HepG2 (cell line): ENCODE data around the gene CNPPD1. TPM values are rescaled to one million over a fixed set of nuclear protein-coding genes. Genes with fewer than 3 reads are reported as not detected.

ENCODE experiments used
- KAT8 ChIP-seq: IDR thresholded peaks from 2 replicates; pipeline ENCODE4 v1.6.1; 2016; ENCODE audit warnings: missing genetic modification reagents, missing compliant biosample characterization
- MTA1 ChIP-seq: sonication (generic); formaldehyde crosslinking; IDR thresholded peaks from 2 replicates; pipeline ENCODE4 v1.4.0; 2020; ENCODE audit warnings: missing genetic modification reagents, mild to moderate bottlenecking, borderline replicate concordance
- MYNN ChIP-seq: sonication (generic); formaldehyde crosslinking; IDR thresholded peaks from 2 replicates; pipeline ENCODE4 v1.4.0; 2020; ENCODE audit warnings: mild to moderate bottlenecking, low read depth, missing genetic modification reagents
- PHF21A ChIP-seq: sonication (generic); formaldehyde crosslinking; IDR thresholded peaks from 2 replicates; pipeline ENCODE4 v1.5.0; 2020; ENCODE audit warnings: mild to moderate bottlenecking, missing genetic modification reagents
- POLR2A ChIP-seq, 2 experiments: IDR thresholded peaks; 2 replicates each; pipeline ENCODE4 v1.6.1; 2011; ENCODE audit warnings: low read depth in 2 of 2, low read length in 2 of 2, mild to moderate bottlenecking in 1 of 2, moderate library complexity in 1 of 2; ENCODE audit not compliant: insufficient read depth in 1 of 2
- POLR2AphosphoS5 ChIP-seq: IDR thresholded peaks from 2 replicates; pipeline ENCODE4 v1.6.1; 2012; ENCODE audit warnings: low read depth, low read length
- RCOR2 ChIP-seq: IDR thresholded peaks from 2 replicates; pipeline ENCODE4 v1.6.1; 2016; ENCODE audit warnings: missing biosample characterization, missing genetic modification reagents
- RNF2 ChIP-seq: fragments of 450-650 bp; conservative IDR thresholded peaks from 2 replicates; pipeline ENCODE4 v1.6.1; 2016; ENCODE audit warnings: low read depth
- RNF219 ChIP-seq: sonication (generic); formaldehyde crosslinking; IDR thresholded peaks from 2 replicates; pipeline ENCODE4 v1.5.0; 2020; ENCODE audit warnings: mild to moderate bottlenecking, missing genetic modification reagents
- TAF1 ChIP-seq: sonication (generic); formaldehyde crosslinking; IDR thresholded peaks from 2 replicates; pipeline ENCODE4 v1.4.0; 2020; ENCODE audit warnings: missing genetic modification reagents
- ZNF496 ChIP-seq: sonication (generic); formaldehyde crosslinking; IDR thresholded peaks from 2 replicates; pipeline ENCODE4 v1.8.1; 2023; ENCODE audit warnings: mild to moderate bottlenecking, moderate library complexity, missing genetic modification reagents; ENCODE audit not compliant: insufficient replicate concordance
- ZNF556 ChIP-seq: sonication (generic); formaldehyde crosslinking; IDR thresholded peaks from 2 replicates; pipeline ENCODE4 v1.4.0; 2020; ENCODE audit warnings: mild to moderate bottlenecking, missing genetic modification reagents, borderline replicate concordance
- ZNF737 ChIP-seq: sonication (generic); formaldehyde crosslinking; IDR thresholded peaks from 2 replicates; pipeline ENCODE4 v1.5.0; 2020; ENCODE audit warnings: missing genetic modification reagents, mild to moderate bottlenecking, borderline replicate concordance
- ZNF777 ChIP-seq: sonication (generic); formaldehyde crosslinking; IDR thresholded peaks from 2 replicates; pipeline ENCODE4 v1.4.0; 2020; ENCODE audit warnings: missing genetic modification reagents
- ZNF800 ChIP-seq: sonication (generic); formaldehyde crosslinking; IDR thresholded peaks from 2 replicates; pipeline ENCODE4 v1.4.0; 2020; ENCODE audit warnings: missing genetic modification reagents
- polyA plus RNA-seq, 8 experiments: library from polyadenylated mRNA; depleted of rRNA in 3 of 8; stranded (reverse) in 7 of 8; unstranded in 1 of 8; fragments of >200 nt; fragmentation: Illumina TruSeq in 4 of 8; extraction: Trizol in 4 of 8; gene quantifications; 2 replicates each; pipeline versions ENCODE4 v1.2.1 to v1.2.3, GENCODE V29; 2011 to 2016; ENCODE audit warnings: low read depth in 4 of 8, missing spikeins in 1 of 8, mixed read lengths in 1 of 8; ENCODE audit not compliant: insufficient read depth in 1 of 8
- total RNA-seq, 5 experiments: library from RNA; depleted of rRNA; stranded (reverse); fragments of >200 nt; fragmentation: Illumina TruSeq; extraction: Trizol; gene quantifications; 2 replicates each; pipeline ENCODE4 v1.2.3, GENCODE V29; 2016; ENCODE audit warnings: low read depth in 1 of 5
- TF ChIP-seq, protein P1 (sequence below): sonication (generic); formaldehyde crosslinking; IDR thresholded peaks from 2 replicates; pipeline ENCODE4 v1.5.1; 2020; ENCODE audit warnings: mild to moderate bottlenecking, missing genetic modification reagents, borderline replicate concordance
- TF ChIP-seq, protein P2 (sequence below): sonication (generic); formaldehyde crosslinking; IDR thresholded peaks from 2 replicates; pipeline ENCODE4 v1.4.0; 2020; ENCODE audit warnings: missing genetic modification reagents

CNPPD1 gene
- total and polyA plus RNA-seq, 2 of the 13 experiments (the other 11 are each of a cell fraction or from before 2014, with no cell fraction given): 35.5 to 49.4 TPM

GRCh38 chr2:219207884-219208740, 31.4 kb upstream of the CNPPD1 start (continued):
- TF ChIP-seq, protein P1, sequence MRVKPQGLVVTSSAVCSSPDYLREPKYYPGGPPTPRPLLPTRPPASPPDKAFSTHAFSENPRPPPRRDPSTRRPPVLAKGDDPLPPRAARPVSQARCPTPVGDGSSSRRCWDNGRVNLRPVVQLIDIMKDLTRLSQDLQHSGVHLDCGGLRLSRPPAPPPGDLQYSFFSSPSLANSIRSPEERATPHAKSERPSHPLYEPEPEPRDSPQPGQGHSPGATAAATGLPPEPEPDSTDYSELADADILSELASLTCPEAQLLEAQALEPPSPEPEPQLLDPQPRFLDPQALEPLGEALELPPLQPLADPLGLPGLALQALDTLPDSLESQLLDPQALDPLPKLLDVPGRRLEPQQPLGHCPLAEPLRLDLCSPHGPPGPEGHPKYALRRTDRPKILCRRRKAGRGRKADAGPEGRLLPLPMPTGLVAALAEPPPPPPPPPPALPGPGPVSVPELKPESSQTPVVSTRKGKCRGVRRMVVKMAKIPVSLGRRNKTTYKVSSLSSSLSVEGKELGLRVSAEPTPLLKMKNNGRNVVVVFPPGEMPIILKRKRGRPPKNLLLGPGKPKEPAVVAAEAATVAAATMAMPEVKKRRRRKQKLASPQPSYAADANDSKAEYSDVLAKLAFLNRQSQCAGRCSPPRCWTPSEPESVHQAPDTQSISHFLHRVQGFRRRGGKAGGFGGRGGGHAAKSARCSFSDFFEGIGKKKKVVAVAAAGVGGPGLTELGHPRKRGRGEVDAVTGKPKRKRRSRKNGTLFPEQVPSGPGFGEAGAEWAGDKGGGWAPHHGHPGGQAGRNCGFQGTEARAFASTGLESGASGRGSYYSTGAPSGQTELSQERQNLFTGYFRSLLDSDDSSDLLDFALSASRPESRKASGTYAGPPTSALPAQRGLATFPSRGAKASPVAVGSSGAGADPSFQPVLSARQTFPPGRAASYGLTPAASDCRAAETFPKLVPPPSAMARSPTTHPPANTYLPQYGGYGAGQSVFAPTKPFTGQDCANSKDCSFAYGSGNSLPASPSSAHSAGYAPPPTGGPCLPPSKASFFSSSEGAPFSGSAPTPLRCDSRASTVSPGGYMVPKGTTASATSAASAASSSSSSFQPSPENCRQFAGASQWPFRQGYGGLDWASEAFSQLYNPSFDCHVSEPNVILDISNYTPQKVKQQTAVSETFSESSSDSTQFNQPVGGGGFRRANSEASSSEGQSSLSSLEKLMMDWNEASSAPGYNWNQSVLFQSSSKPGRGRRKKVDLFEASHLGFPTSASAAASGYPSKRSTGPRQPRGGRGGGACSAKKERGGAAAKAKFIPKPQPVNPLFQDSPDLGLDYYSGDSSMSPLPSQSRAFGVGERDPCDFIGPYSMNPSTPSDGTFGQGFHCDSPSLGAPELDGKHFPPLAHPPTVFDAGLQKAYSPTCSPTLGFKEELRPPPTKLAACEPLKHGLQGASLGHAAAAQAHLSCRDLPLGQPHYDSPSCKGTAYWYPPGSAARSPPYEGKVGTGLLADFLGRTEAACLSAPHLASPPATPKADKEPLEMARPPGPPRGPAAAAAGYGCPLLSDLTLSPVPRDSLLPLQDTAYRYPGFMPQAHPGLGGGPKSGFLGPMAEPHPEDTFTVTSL (CRISPR knock-in tag): peak; percentile 45; the same call in 1 of the 2 replicates
- TF ChIP-seq RCOR2 (peak; percentile 57; the same call in 1 of the 2 replicates), MYNN (CRISPR knock-in tag) (no peak), RNF219 (CRISPR knock-in tag) (no peak), POLR2A (IDR thresholded peaks at IDR 0.05; ENCODE audit: insufficient read depth in 1 of 2, low read depth in 2 of 2, low read length in 2 of 2) (peak in 1 of 2 experiments; percentile 48; a peak in 1 of 4 replicates), ZNF800 (CRISPR knock-in tag) (no peak), ZNF777 (CRISPR knock-in tag) (no peak; the same call in 1 of the 2 replicates), ZNF556 (CRISPR knock-in tag) (peak; percentile 86), KAT8 (CRISPR knock-in tag) (peak; percentile 78), MTA1 (CRISPR knock-in tag) (peak; percentile 82), ZNF737 (CRISPR knock-in tag) (no peak), ZNF496 (CRISPR knock-in tag) (no peak), RNF2 (no peak), POLR2AphosphoS5 (peak; percentile 82), TAF1 (peak; percentile 49), PHF21A (CRISPR knock-in tag) (no peak; the same call in 1 of the 2 replicates)
- TF ChIP-seq, protein P2, sequence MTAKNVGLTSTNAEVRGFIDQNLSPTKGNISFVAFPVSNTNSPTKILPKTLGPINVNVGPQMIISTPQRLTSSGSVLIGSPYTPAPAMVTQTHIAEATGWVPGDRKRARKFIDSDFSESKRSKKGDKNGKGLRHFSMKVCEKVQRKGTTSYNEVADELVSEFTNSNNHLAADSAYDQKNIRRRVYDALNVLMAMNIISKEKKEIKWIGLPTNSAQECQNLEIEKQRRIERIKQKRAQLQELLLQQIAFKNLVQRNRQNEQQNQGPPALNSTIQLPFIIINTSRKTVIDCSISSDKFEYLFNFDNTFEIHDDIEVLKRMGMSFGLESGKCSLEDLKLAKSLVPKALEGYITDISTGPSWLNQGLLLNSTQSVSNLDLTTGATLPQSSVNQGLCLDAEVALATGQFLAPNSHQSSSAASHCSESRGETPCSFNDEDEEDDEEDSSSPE (CRISPR knock-in tag): peak; percentile 33; the same call in 1 of the 2 replicates
